DND-41 (cell line): ENCODE data around the gene ASIC2.

Source experiments
- EZH2 ChIP-seq: IDR thresholded peaks from 3 replicates; pipeline ENCODE4 v1.6.1; 2012; ENCODE audit warnings: borderline replicate concordance, low read depth, mild to moderate bottlenecking, moderate library complexity, low read length, inconsistent platforms; ENCODE audit not compliant: severe bottlenecking
- TF ChIP-seq, protein P1 (sequence below): IDR thresholded peaks from 2 replicates; pipeline ENCODE4 v1.5.1; 2012; ENCODE audit warnings: borderline replicate concordance, low read length, moderate library complexity, mild to moderate bottlenecking; ENCODE audit not compliant: poor library complexity, severe bottlenecking; ENCODE audit errors: extremely low read depth

DNA sequence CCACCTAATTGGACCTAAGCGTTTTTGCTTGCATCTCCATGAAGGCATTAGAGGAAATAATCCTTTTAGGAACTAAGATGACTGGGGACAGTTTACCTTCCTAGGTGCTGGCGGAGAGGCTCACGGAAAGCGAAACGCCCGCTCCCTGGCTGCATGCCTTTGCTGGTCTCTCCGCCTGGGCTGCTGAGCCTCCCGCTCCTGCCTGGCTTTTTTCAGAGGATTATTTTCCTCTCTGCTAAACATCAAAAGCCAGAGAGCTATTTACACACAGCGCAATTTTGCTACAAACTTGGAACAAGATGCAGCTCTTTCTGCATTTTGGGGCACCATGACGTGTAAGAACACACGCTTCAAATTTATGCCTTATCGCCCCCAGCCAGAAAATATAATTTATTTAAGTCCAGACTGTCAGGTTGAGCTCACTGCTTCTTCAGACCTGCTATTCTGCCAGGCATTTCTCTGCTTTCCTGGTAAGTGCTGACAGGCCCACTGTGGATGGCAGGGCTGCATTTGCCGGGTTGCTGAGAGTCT, 177.0 kb downstream of the ASIC2 start:
- TF ChIP-seq, protein P1, sequence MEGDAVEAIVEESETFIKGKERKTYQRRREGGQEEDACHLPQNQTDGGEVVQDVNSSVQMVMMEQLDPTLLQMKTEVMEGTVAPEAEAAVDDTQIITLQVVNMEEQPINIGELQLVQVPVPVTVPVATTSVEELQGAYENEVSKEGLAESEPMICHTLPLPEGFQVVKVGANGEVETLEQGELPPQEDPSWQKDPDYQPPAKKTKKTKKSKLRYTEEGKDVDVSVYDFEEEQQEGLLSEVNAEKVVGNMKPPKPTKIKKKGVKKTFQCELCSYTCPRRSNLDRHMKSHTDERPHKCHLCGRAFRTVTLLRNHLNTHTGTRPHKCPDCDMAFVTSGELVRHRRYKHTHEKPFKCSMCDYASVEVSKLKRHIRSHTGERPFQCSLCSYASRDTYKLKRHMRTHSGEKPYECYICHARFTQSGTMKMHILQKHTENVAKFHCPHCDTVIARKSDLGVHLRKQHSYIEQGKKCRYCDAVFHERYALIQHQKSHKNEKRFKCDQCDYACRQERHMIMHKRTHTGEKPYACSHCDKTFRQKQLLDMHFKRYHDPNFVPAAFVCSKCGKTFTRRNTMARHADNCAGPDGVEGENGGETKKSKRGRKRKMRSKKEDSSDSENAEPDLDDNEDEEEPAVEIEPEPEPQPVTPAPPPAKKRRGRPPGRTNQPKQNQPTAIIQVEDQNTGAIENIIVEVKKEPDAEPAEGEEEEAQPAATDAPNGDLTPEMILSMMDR: no peak
- no peak for TF ChIP-seq EZH2
